WTC11 (cell line): ENCODE data around the gene PDE5A. TPM values are rescaled to one million over a fixed set of nuclear protein-coding genes. Genes with fewer than 3 reads are reported as not detected.

Experiments used
- ATAC-seq: fragments of 200-7000 bp; cut with Tn5 transposase; 2 replicates; pipeline ENCODE4 v1.10.0; 2021; ENCODE audit warnings: mild to moderate bottlenecking, moderate library complexity
- CTCF ChIA-PET: fragments of 300-600 bp; sonication (Branson Sonifier 250); formaldehyde crosslinking; loops from one replicate; lab custom pipeline; 2021; ENCODE audit warnings: antibody characterized with exemption; lab: Charles Lee
- POLR2A ChIA-PET: fragments of 350-600 bp; sonication (Branson Sonifier 250); formaldehyde crosslinking; loops from one replicate; lab custom pipeline; 2021; ENCODE audit warnings: antibody characterized with exemption; lab: Charles Lee
- DNase-seq: peaks from one replicate; pipeline ENCODE4 v3.0.0; 2021; ENCODE audit warnings: low spot score
- H3K27ac Mint-ChIP-seq: 2 replicates; pipeline ENCODE4 v1.8.0; 2021; ENCODE audit warnings: mixed read lengths
- H3K27me3 Mint-ChIP-seq: 2 replicates; pipeline ENCODE4 v1.8.0; 2021; ENCODE audit warnings: low read depth, mild to moderate bottlenecking, moderate library complexity, mixed read lengths
- H3K36me3 Mint-ChIP-seq: 2 replicates; pipeline ENCODE4 v1.8.0; 2021; ENCODE audit warnings: mixed read lengths
- H3K4me1 Mint-ChIP-seq: 2 replicates; pipeline ENCODE4 v1.8.0; 2022; ENCODE audit warnings: mixed read lengths
- H3K4me3 Mint-ChIP-seq: 2 replicates; pipeline ENCODE4 v1.8.0; 2021; ENCODE audit warnings: mild to moderate bottlenecking, moderate library complexity, mixed read lengths
- H3K9me3 Mint-ChIP-seq: 2 replicates; pipeline ENCODE4 v1.8.0; 2021; ENCODE audit warnings: mixed read lengths
- CBFB ChIP-seq: sonication (generic); formaldehyde crosslinking; IDR thresholded peaks from 2 replicates; pipeline ENCODE4 v1.8.1; 2022; ENCODE audit warnings: mild to moderate bottlenecking, low read depth, missing genetic modification reagents
- IRF1 ChIP-seq: sonication (generic); formaldehyde crosslinking; IDR thresholded peaks from 2 replicates; pipeline ENCODE4 v1.8.0; 2023; ENCODE audit warnings: missing genetic modification reagents
- NR1H2 ChIP-seq: sonication (generic); formaldehyde crosslinking; IDR thresholded peaks from 2 replicates; pipeline ENCODE4 v1.9.0; 2021; ENCODE audit warnings: mild to moderate bottlenecking, moderate library complexity, missing genetic modification reagents
- ZNF281 ChIP-seq: sonication (generic); formaldehyde crosslinking; IDR thresholded peaks from 2 replicates; pipeline ENCODE4 v1.8.0; 2023; ENCODE audit warnings: mild to moderate bottlenecking, missing genetic modification reagents
- ZNF396 ChIP-seq: fragments of 250-450 bp; sonication (Bioruptor Pico); IDR thresholded peaks from 2 replicates; pipeline ENCODE4 v1.8.0; 2021; ENCODE audit warnings: mild to moderate bottlenecking, moderate library complexity, borderline replicate concordance
- ZNF416 ChIP-seq: fragments of 250-450 bp; sonication (Bioruptor Pico); IDR thresholded peaks from 2 replicates; pipeline ENCODE4 v1.9.0; 2021; ENCODE audit warnings: mild to moderate bottlenecking, inconsistent platforms
- total RNA-seq: library from RNA; stranded (reverse); gene quantifications from 3 replicates; pipeline ENCODE4 v1.2.3, GENCODE V29; 2021
- TF ChIP-seq, protein P1 (sequence below): sonication (generic); formaldehyde crosslinking; IDR thresholded peaks from 2 replicates; pipeline ENCODE4 v1.8.1; 2023; ENCODE audit warnings: mild to moderate bottlenecking, moderate library complexity, missing genetic modification reagents
- TF ChIP-seq, protein P2 (sequence below): sonication (generic); formaldehyde crosslinking; IDR thresholded peaks from 2 replicates; pipeline ENCODE4 v1.8.0; 2022; ENCODE audit warnings: missing genetic modification reagents
- TF ChIP-seq, protein P3 (sequence below): fragments of 200-600 bp; IDR thresholded peaks from 2 replicates; pipeline ENCODE4 v1.8.0; 2022; ENCODE audit warnings: antibody characterized with exemption

The PDE5A gene
- total RNA-seq, 1 experiment from 2014 or later = 25.6 TPM

DNA sequence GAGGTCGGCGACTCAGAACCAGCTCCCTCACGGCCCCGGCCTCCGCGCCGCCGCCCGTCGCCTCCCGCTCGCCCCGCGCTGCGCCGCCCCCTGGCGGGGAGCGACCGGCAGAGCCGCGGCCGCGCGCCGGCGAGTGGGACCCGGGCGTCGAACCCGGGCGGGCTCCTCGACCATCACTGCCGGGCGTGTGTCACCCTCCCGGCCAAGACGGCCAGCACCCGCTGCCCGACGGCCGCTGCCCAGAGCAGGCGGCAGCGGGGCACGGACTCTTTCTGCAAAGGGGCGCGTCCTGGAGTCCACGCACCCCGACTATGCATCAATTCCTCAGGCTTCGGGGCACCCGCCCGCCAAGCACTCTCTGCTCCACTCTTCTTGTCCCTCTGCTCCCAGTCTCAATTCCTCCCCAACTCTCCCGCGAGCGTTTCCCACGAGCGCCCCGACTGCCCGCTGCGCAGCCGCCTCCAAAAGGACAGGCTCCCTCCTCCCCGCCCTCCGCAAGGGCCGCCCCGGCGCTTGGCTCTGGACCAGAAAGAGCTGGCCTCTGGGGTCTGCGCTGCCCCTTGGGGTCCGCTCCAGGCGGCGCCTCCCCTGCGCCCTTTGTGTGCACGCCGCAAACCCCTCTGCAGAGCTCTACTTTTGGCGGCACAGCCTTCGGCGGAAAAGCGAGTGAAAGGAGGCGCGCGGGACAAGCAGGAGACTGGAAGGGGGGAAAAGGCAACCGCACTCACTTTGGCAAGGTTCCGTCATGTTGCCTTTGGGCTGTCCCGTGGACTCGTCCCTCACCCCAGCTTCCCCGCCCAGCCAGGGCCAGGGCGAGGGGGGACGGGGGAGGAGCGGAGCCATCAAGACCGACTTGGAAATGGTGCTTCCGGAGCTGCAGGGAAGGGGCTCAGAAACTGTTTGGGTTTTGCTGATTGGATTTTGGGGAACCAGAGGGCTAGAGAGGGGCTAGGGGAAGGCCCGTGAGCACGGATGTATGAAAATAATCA lies 1.0 kb downstream of the PDE5A start:
- Mint-ChIP-seq H3K27me3 (no peaks in the 10 kb centered on the region; the same call in 1 of the 2 replicates), H3K36me3 (no peaks in the 10 kb centered on the region), H3K27ac (0 out of 2 replicates have a peak overlapping the region, but pooled peaks have one; percentile 63), H3K4me3 (peak overlapping the region; percentile 94), H3K9me3 (no peaks in the 10 kb centered on the region), H3K4me1 (peaks cover 33% of the 10 kb centered on the region)
- TF ChIP-seq ZNF416 (0 out of 2 replicates have a peak, but pooled peaks have one; percentile 2), ZNF281 (peak; percentile 65; the same call in 1 of the 2 replicates), CBFB (CRISPR knock-in tag) (0 out of 2 replicates have a peak, but pooled peaks have one; percentile 22), NR1H2 (CRISPR knock-in tag) (peak; percentile 31; the same call in 1 of the 2 replicates), ZNF396 (CRISPR knock-in tag) (no peak)
- TF ChIP-seq, protein P1, sequence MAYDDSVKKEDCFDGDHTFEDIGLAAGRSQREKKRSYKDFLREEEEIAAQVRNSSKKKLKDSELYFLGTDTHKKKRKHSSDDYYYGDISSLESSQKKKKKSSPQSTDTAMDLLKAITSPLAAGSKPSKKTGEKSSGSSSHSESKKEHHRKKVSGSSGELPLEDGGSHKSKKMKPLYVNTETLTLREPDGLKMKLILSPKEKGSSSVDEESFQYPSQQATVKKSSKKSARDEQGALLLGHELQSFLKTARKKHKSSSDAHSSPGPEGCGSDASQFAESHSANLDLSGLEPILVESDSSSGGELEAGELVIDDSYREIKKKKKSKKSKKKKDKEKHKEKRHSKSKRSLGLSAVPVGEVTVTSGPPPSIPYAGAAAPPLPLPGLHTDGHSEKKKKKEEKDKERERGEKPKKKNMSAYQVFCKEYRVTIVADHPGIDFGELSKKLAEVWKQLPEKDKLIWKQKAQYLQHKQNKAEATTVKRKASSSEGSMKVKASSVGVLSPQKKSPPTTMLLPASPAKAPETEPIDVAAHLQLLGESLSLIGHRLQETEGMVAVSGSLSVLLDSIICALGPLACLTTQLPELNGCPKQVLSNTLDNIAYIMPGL (CRISPR knock-in tag) = peak; percentile 68
- TF ChIP-seq, protein P2, sequence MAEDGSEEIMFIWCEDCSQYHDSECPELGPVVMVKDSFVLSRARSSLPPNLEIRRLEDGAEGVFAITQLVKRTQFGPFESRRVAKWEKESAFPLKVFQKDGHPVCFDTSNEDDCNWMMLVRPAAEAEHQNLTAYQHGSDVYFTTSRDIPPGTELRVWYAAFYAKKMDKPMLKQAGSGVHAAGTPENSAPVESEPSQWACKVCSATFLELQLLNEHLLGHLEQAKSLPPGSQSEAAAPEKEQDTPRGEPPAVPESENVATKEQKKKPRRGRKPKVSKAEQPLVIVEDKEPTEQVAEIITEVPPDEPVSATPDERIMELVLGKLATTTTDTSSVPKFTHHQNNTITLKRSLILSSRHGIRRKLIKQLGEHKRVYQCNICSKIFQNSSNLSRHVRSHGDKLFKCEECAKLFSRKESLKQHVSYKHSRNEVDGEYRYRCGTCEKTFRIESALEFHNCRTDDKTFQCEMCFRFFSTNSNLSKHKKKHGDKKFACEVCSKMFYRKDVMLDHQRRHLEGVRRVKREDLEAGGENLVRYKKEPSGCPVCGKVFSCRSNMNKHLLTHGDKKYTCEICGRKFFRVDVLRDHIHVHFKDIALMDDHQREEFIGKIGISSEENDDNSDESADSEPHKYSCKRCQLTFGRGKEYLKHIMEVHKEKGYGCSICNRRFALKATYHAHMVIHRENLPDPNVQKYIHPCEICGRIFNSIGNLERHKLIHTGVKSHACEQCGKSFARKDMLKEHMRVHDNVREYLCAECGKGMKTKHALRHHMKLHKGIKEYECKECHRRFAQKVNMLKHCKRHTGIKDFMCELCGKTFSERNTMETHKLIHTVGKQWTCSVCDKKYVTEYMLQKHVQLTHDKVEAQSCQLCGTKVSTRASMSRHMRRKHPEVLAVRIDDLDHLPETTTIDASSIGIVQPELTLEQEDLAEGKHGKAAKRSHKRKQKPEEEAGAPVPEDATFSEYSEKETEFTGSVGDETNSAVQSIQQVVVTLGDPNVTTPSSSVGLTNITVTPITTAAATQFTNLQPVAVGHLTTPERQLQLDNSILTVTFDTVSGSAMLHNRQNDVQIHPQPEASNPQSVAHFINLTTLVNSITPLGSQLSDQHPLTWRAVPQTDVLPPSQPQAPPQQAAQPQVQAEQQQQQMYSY = no peak
- TF ChIP-seq, protein P3, sequence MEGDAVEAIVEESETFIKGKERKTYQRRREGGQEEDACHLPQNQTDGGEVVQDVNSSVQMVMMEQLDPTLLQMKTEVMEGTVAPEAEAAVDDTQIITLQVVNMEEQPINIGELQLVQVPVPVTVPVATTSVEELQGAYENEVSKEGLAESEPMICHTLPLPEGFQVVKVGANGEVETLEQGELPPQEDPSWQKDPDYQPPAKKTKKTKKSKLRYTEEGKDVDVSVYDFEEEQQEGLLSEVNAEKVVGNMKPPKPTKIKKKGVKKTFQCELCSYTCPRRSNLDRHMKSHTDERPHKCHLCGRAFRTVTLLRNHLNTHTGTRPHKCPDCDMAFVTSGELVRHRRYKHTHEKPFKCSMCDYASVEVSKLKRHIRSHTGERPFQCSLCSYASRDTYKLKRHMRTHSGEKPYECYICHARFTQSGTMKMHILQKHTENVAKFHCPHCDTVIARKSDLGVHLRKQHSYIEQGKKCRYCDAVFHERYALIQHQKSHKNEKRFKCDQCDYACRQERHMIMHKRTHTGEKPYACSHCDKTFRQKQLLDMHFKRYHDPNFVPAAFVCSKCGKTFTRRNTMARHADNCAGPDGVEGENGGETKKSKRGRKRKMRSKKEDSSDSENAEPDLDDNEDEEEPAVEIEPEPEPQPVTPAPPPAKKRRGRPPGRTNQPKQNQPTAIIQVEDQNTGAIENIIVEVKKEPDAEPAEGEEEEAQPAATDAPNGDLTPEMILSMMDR = peak; percentile 61
- DNase-seq (peak; percentile 77), ATAC-seq (peak; percentile 46)
- ChIA-PET POLR2A (interaction anchor here (0.5 to 1.4 kb wide), 2 partner anchors 37 to 376 kb away, joined by 3 to 5 read pairs; no protein-coding TSS in a partner anchor), CTCF (interaction anchor here (0.6 to 2.7 kb wide), 28 partner anchors 14 to 659 kb away, joined by 3 to 45 read pairs (median 4); partner anchors contain the start of gene MAD2L1)

DNA sequence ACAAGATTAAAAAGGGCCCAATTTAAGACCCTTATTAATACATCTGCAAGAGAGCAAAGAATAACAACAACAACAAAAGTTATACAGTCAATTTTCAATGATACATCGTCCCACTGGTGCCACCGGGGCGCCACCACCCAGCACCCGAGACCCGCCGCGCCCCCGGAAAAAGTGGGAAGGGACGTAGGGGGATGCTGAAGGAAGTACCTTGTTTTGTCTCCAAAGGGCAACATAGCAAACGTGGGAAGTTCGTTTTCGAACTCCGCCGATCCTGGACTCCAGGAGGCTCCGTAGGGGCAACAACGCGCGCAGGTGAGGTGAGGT lies 1.7 kb downstream of the PDE5A start:
- H3K27me3 Mint-ChIP-seq = no peaks in the 10 kb centered on the region; the same call in 1 of the 2 replicates
- no peaks in the 10 kb centered on the region for H3K9me3 Mint-ChIP-seq
- no peak for DNase-seq
- peak overlapping the region; percentile 21; the same call in 1 of the 2 replicates for H3K27ac Mint-ChIP-seq
- peaks cover 33% of the 10 kb centered on the region for H3K4me1 Mint-ChIP-seq
- no peaks in the 10 kb centered on the region for H3K36me3 Mint-ChIP-seq
- H3K4me3 Mint-ChIP-seq = peak overlapping the region; percentile 89
- POLR2A ChIA-PET = interaction anchor here (0.5 kb wide), 1 partner anchor 36 kb away, joined by 3 read pairs; no protein-coding TSS in a partner anchor
- no peak for ATAC-seq
- CTCF ChIA-PET = interaction anchor here (0.6 to 2.7 kb wide), 14 partner anchors 14 to 658 kb away, joined by 3 to 45 read pairs (median 3); partner anchors contain the start of gene MAD2L1
- TF ChIP-seq, protein P2 = peak; percentile 68
- TF ChIP-seq IRF1 (CRISPR knock-in tag) = no peak
